ENCODE results near the gene TMEM213. TPM values are rescaled to one million over a fixed set of nuclear protein-coding genes. Genes with fewer than 3 reads are reported as not detected.

The TMEM213 gene
- total RNA-seq, 3 donors from 2014 or later (not counting 1 experiment from before 2014, with no cell fraction given) = not detected

DNA sequence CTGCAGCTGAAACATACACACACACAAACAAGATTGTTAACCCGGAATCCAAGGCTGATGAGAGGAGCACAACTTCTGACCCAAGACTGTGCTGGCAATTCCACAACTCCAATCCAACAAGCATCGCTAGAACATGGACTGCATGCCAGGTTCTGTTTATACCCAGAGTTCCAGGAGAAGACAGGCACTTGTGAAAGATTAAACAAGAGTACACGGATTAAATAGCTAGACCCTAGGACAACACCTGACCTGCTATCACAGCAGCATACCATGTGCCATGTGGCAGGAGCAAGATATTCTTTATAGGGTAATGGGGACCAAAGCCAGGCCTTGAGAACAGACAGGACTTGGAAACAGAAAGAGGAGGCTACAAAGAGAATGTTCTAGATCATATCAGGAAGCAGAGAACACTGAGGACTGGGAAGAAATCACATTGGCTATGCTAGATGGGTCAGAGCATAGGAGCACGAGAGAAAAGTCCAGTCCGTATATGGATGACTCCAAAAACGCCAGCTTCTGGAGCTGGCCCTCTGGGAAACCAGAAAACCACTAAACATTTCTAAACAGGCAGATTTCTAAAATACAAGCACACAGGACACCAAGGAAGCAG, 83.9 kb downstream of the TMEM213 start:
- Mint-ChIP-seq H3K9me3 (no peaks in the 10 kb centered on the region), H3K4me1 (peaks cover 5% of the 10 kb centered on the region in 2 donors), H3K4me3 (no peak overlapping the region), H3K27ac (peak overlapping the region in 1 of 2 donors; percentile 46), H3K36me3 (no peaks in the 10 kb centered on the region), H3K27me3 (ENCODE audit: low read depth in 2 of 2) (peaks cover 0 to 9% of the 10 kb centered on the region in 2 donors)
- DNase-seq = no peak
- 88% methylated on average over 6 of the region's 6 CpGs for WGBS (ENCODE audit: insufficient coverage)
- Histone ChIP-seq H3K4me1 (ENCODE audit: control insufficient read depth, insufficient read depth, low read length) (peaks cover 2% of the 10 kb centered on the region), H3K4me3 (ENCODE audit: low read length) (no peak overlapping the region), H3K36me3 (ENCODE audit: control insufficient read depth, insufficient read depth, low read length) (no peaks in the 10 kb centered on the region), H3K9me3 (ENCODE audit: control insufficient read depth, insufficient read depth, low read length) (no peaks in the 10 kb centered on the region), H3K27me3 (ENCODE audit: control insufficient read depth, insufficient read depth, low read length) (no peaks in the 10 kb centered on the region), H3K27ac (ENCODE audit: low read length) (no peak overlapping the region)
- no peak for ATAC-seq
- intact Hi-C loops (cut with micrococcal nuclease) = no loop called here
- no peak for TF ChIP-seq CTCF (IDR thresholded peaks at IDR 0.05)

DNA sequence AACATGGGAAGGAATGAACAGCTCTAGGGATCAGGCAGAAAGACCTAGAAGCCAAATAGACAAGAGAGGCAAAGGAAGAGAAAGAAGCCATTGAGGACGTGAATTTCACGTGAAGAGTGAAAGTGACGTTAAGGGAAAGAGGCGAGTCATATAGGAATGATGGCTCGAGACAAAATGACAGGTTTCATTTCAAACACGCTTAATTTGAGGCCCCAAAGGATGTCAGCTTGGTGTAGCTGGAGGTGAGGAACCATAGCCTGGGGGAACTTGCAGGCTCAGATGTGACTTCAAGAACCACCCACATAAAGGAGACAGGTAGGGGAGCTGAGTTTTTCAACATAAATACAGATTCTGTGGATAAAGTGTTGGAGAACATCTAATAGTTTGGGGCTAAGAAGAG, 84.5 kb downstream of the TMEM213 start:
- Mint-ChIP-seq H3K4me3 (no peak overlapping the region), H3K27ac (peak overlapping the region in 1 of 2 donors; percentile 46), H3K27me3 (ENCODE audit: low read depth in 2 of 2) (peaks cover 0 to 9% of the 10 kb centered on the region in 2 donors), H3K9me3 (no peaks in the 10 kb centered on the region), H3K36me3 (no peaks in the 10 kb centered on the region), H3K4me1 (peaks cover 5 to 6% of the 10 kb centered on the region in 2 donors)
- DNase-seq (no peak), ATAC-seq (no peak)
- no peaks in the 10 kb centered on the region for H3K27me3 ChIP-seq (ENCODE audit: control insufficient read depth, insufficient read depth, low read length)
- no peak for TF ChIP-seq CTCF (IDR thresholded peaks at IDR 0.05)
- intact Hi-C loops (cut with micrococcal nuclease) = no loop called here
- no peaks in the 10 kb centered on the region for H3K36me3 ChIP-seq (ENCODE audit: control insufficient read depth, insufficient read depth, low read length)
- no peaks in the 10 kb centered on the region for H3K9me3 ChIP-seq (ENCODE audit: control insufficient read depth, insufficient read depth, low read length)
- H3K27ac ChIP-seq (ENCODE audit: low read length) = no peak overlapping the region
- 84% methylated on average over 6 of the region's 6 CpGs for WGBS (ENCODE audit: insufficient coverage)
- H3K4me3 ChIP-seq (ENCODE audit: low read length) = no peak overlapping the region
- H3K4me1 ChIP-seq (ENCODE audit: control insufficient read depth, insufficient read depth, low read length) = peaks cover 5% of the 10 kb centered on the region

- TF ChIP-seq CTCF (IDR thresholded peaks at IDR 0.05) = no peak
- H3K27ac Mint-ChIP-seq = no peak overlapping the region
- peaks cover 5% of the 10 kb centered on the region for H3K4me1 ChIP-seq (ENCODE audit: control insufficient read depth, insufficient read depth, low read length)
- no peaks in the 10 kb centered on the region for H3K36me3 ChIP-seq (ENCODE audit: control insufficient read depth, insufficient read depth, low read length)
- peaks cover 5 to 6% of the 10 kb centered on the region in 2 donors for H3K4me1 Mint-ChIP-seq
- H3K9me3 Mint-ChIP-seq = no peaks in the 10 kb centered on the region
- peak in 1 of 2 donors; percentile 13 for DNase-seq
- no peaks in the 10 kb centered on the region for H3K36me3 Mint-ChIP-seq
- H3K9me3 ChIP-seq (ENCODE audit: control insufficient read depth, insufficient read depth, low read length) = no peaks in the 10 kb centered on the region
- no peak for ATAC-seq
- WGBS (ENCODE audit: insufficient coverage) = 93% methylated on average over 11 of the region's 13 CpGs
- no peak overlapping the region for H3K4me3 ChIP-seq (ENCODE audit: low read length)
- H3K27me3 Mint-ChIP-seq (ENCODE audit: low read depth in 2 of 2) = peaks cover 0 to 9% of the 10 kb centered on the region in 2 donors
- H3K27ac ChIP-seq (ENCODE audit: low read length) = no peak overlapping the region
- H3K4me3 Mint-ChIP-seq = no peak overlapping the region
- intact Hi-C loops (cut with micrococcal nuclease) = loop anchor here (1.0 to 5.0 kb wide), 2 partner anchors 190 to 242 kb away; no protein-coding TSS in a partner anchor
- H3K27me3 ChIP-seq (ENCODE audit: control insufficient read depth, insufficient read depth, low read length) = no peaks in the 10 kb centered on the region
Measured at GRCh38 chr7:138885383-138886147, 87.8 kb downstream of the TMEM213 start.

All from natural killer cell (primary cell).